Panc1 (cell line): ENCODE measurements around the gene LDB2. TPM values are rescaled to one million over a fixed set of nuclear protein-coding genes. Genes with fewer than 3 reads are reported as not detected.

ENCODE experiments used
- ATAC-seq: fragments of 200-7000 bp; cut with Tn5 transposase; 2 replicates; pipeline ENCODE4 v1.9.1; 2020; ENCODE audit warnings: mild to moderate bottlenecking, moderate library complexity
- BruUV-seq: library from RNA; stranded (reverse); fragments of 400-500 nt; replicated peaks from 2 replicates; lab custom pipeline; 2021; lab: Mats Ljungman, UMichigan
- CTCF ChIA-PET: fragments of 300-600 bp; sonication (Branson Sonifier 250); formaldehyde crosslinking; loops from one replicate; lab custom pipeline; 2022; ENCODE audit warnings: antibody characterized with exemption; lab: Charles Lee
- POLR2A ChIA-PET: fragments of 300-600 bp; sonication (Branson Sonifier 250); formaldehyde crosslinking; loops from one replicate; lab custom pipeline; 2022; ENCODE audit warnings: antibody characterized with exemption; lab: Charles Lee
- DNase-seq: peaks from one replicate; pipeline ENCODE4 v3.0.0-alpha.2; 2010; ENCODE audit warnings: low read depth, low spot score
- H3K27ac ChIP-seq: 2 replicates; pipeline ENCODE4 v1.5.1; 2011; ENCODE audit warnings: mild to moderate bottlenecking, low read length, inconsistent platforms
- H3K27me3 ChIP-seq: fragments of 200-500 bp; sonication (Bioruptor generic); 2 replicates; pipeline ENCODE4 v1.6.0; 2014; ENCODE audit warnings: low read length, inconsistent platforms; ENCODE audit not compliant: control insufficient read depth, insufficient read depth
- H3K36me3 ChIP-seq: fragments of 200-500 bp; sonication (Bioruptor generic); 2 replicates; pipeline ENCODE4 v1.5.1; 2014; ENCODE audit warnings: inconsistent platforms, mild to moderate bottlenecking, low read length, moderate library complexity; ENCODE audit not compliant: control insufficient read depth, insufficient read depth
- H3K4me1 ChIP-seq: 2 replicates; pipeline ENCODE4 v1.5.1; 2011; ENCODE audit warnings: inconsistent platforms, mild to moderate bottlenecking, low read length, moderate library complexity; ENCODE audit not compliant: control insufficient read depth, insufficient read depth
- H3K4me3 ChIP-seq, 2 experiments: 2 replicates each; pipeline ENCODE4 v1.5.1; 2011 to 2012; ENCODE audit warnings: low read depth in 2 of 2, low read length in 2 of 2, mild to moderate bottlenecking in 2 of 2, inconsistent platforms in 1 of 2, moderate library complexity in 1 of 2
- H3K9me3 ChIP-seq: fragments of 200-500 bp; sonication (Bioruptor generic); 2 replicates; pipeline ENCODE4 v1.5.1; 2014; ENCODE audit warnings: low read depth, mild to moderate bottlenecking, inconsistent platforms, low read length, moderate library complexity; ENCODE audit not compliant: control insufficient read depth, insufficient read depth
- POLR2AphosphoS5 ChIP-seq: IDR thresholded peaks from 2 replicates; pipeline ENCODE4 v1.6.1; 2012; ENCODE audit warnings: mild to moderate bottlenecking, low read depth, low read length, moderate library complexity
- SIN3A ChIP-seq: IDR thresholded peaks from 2 replicates; pipeline ENCODE4 v1.6.1; 2012; ENCODE audit warnings: low read depth, mild to moderate bottlenecking, low read length, moderate library complexity, borderline replicate concordance; ENCODE audit not compliant: insufficient read depth
- TCF7L2 ChIP-seq: IDR thresholded peaks from 2 replicates; pipeline ENCODE4 v1.6.1; 2011; ENCODE audit warnings: mild to moderate bottlenecking, low read depth, low read length, inconsistent platforms
- in situ Hi-C: cut with HindIII; loops from 2 replicates; pipeline ENCODE4 v1.10.0; 2016; ENCODE audit warnings: low sequenced_read_pairs, low pct_unique_long_range_greater_than_20kb
- intact Hi-C: fragments of 100-400 bp; cut with micrococcal nuclease; formaldehyde crosslinking; loops from one replicate; pipeline ENCODE4 v1.10.0; 2022; ENCODE audit not compliant: unreplicated experiment
- total RNA-seq: library from RNA; stranded (reverse); gene quantifications from one replicate; pipeline ENCODE4 v1.2.1, GENCODE V29; 2021; ENCODE audit not compliant: unreplicated experiment
- TF ChIP-seq, protein P1 (sequence below), 2 experiments: IDR thresholded peaks; 2 replicates each; pipeline ENCODE4 v1.6.1; 2011 to 2012; ENCODE audit warnings: low read depth in 2 of 2, control low read depth in 1 of 2, low read length in 1 of 2, mild to moderate bottlenecking in 1 of 2, moderate library complexity in 1 of 2; ENCODE audit not compliant: insufficient read depth in 1 of 2
- TF ChIP-seq, protein P2 (sequence below): fragments of 450-650 bp; IDR thresholded peaks from 2 replicates; pipeline ENCODE4 v1.5.1; 2017; ENCODE audit warnings: mild to moderate bottlenecking

LDB2 gene
- total RNA-seq, 1 experiment from 2014 or later, result not detected

DNA sequence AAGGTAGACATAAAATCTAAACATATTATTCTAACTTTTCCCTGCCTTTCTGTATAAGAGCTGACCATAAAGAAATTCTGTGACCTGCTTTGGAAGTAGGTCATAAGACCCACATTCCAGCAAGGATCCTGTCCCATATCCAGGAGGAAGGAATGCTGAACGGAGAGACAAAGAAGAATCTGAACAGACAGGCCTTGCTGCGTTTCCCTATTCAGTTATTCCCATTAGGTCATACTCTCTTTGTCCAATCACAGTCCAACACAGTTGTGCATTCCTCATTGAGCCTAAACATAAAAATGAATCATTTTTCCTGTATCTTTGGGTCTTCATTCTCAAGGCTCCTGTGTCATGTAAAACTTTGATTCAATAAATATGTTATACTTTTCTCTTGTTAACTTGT is 384.6 kb downstream of the LDB2 start:
- no TSS peak for BruUV-seq
- ChIA-PET POLR2A (no interaction called here), CTCF (no interaction called here)
- Histone ChIP-seq H3K9me3 (no peaks in the 10 kb centered on the region), H3K4me1 (no peaks in the 10 kb centered on the region), H3K4me3 (no peak overlapping the region), H3K27ac (no peak overlapping the region), H3K27me3 (no peaks in the 10 kb centered on the region), H3K36me3 (no peaks in the 10 kb centered on the region)
- ATAC-seq, result no peak
- TF ChIP-seq, protein P1, sequence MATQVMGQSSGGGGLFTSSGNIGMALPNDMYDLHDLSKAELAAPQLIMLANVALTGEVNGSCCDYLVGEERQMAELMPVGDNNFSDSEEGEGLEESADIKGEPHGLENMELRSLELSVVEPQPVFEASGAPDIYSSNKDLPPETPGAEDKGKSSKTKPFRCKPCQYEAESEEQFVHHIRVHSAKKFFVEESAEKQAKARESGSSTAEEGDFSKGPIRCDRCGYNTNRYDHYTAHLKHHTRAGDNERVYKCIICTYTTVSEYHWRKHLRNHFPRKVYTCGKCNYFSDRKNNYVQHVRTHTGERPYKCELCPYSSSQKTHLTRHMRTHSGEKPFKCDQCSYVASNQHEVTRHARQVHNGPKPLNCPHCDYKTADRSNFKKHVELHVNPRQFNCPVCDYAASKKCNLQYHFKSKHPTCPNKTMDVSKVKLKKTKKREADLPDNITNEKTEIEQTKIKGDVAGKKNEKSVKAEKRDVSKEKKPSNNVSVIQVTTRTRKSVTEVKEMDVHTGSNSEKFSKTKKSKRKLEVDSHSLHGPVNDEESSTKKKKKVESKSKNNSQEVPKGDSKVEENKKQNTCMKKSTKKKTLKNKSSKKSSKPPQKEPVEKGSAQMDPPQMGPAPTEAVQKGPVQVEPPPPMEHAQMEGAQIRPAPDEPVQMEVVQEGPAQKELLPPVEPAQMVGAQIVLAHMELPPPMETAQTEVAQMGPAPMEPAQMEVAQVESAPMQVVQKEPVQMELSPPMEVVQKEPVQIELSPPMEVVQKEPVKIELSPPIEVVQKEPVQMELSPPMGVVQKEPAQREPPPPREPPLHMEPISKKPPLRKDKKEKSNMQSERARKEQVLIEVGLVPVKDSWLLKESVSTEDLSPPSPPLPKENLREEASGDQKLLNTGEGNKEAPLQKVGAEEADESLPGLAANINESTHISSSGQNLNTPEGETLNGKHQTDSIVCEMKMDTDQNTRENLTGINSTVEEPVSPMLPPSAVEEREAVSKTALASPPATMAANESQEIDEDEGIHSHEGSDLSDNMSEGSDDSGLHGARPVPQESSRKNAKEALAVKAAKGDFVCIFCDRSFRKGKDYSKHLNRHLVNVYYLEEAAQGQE (IDR thresholded peaks at IDR 0.05; ENCODE audit: insufficient read depth in 1 of 2, low read depth in 2 of 2, low read length in 1 of 2), result no peak
- TF ChIP-seq POLR2AphosphoS5, result no peak
- no peak for TF ChIP-seq SIN3A
- TF ChIP-seq TCF7L2, result no peak
- TF ChIP-seq, protein P2, sequence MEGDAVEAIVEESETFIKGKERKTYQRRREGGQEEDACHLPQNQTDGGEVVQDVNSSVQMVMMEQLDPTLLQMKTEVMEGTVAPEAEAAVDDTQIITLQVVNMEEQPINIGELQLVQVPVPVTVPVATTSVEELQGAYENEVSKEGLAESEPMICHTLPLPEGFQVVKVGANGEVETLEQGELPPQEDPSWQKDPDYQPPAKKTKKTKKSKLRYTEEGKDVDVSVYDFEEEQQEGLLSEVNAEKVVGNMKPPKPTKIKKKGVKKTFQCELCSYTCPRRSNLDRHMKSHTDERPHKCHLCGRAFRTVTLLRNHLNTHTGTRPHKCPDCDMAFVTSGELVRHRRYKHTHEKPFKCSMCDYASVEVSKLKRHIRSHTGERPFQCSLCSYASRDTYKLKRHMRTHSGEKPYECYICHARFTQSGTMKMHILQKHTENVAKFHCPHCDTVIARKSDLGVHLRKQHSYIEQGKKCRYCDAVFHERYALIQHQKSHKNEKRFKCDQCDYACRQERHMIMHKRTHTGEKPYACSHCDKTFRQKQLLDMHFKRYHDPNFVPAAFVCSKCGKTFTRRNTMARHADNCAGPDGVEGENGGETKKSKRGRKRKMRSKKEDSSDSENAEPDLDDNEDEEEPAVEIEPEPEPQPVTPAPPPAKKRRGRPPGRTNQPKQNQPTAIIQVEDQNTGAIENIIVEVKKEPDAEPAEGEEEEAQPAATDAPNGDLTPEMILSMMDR, result no peak
- in situ Hi-C loops, result no loop called here
- intact Hi-C loops, result no loop called here
- DNase-seq, result no peak

DNA sequence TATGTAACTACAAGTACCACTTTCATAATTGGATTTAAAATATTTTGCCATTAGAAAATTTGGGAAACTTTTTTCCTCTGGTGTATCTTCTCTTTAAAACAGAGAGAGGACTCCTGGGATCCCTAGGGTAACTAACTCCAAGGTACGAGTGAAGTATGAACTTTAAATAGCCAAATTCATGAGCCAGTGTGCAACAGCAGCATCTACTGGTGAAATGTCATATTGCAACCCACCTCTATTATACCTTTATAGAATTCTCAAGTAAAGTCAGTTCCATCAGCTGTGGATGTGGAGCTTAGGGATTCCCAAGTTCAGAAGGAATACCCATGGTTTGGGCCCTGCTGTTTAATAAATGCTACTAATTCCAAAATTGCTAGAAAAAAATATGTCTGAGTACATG is 389.5 kb downstream of the LDB2 start:
- intact Hi-C loops, result no loop called here
- in situ Hi-C loops, result no loop called here
- DNase-seq (no peak), ATAC-seq (no peak)
- TF ChIP-seq, protein P2, result peak; percentile 47; the same call in 1 of the 2 replicates
- TF ChIP-seq TCF7L2, result no peak
- Histone ChIP-seq H3K9me3 (no peaks in the 10 kb centered on the region), H3K4me1 (no peaks in the 10 kb centered on the region), H3K27me3 (no peaks in the 10 kb centered on the region), H3K4me3 (no peak overlapping the region), H3K36me3 (no peaks in the 10 kb centered on the region), H3K27ac (no peak overlapping the region)
- POLR2A ChIA-PET, result no interaction called here
- BruUV-seq, result no TSS peak
- CTCF ChIA-PET, result no interaction called here
